ENCODE results near the gene TRMT10A. TPM values are rescaled to one million over a fixed set of nuclear protein-coding genes. Genes with fewer than 3 reads are reported as not detected.

The TRMT10A gene
- polyA plus RNA-seq, 2 donors = 2.2 to 3.2 TPM

DNA sequence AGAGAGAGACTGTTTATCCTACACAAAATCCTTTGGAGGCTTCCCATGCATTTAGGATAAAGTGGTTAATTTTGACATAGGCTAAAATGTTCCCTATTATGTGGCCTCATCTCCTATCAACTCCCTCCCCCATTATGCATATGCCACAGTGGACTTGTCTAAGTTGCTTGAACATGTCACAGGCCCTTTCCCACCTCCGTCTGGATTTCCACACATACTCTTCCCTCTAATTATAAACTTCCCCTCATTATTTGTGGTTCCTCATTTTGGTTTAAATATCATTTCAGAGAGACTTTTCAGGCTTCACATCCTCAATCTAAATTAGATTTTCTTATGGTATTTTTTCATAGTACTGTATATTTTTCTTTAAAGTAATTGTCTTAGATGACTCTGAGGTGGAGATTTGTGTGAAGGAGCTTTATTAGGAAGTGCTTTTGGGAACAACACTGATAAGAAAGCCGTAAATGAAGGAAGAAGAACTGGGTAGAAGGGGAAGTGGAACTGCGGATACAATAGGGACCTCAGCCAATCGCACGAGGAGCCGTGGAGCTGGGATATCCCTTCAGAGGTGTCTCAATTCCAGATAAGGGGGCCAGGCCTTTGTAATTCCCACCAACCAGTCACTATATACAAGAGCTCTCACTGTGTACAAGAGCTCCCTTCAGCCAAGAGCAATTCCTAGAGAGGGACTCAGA, 45.1 kb downstream of the TRMT10A start:
- Histone ChIP-seq H3K4me3 (ENCODE audit: low read depth in 1 of 2, low read length in 2 of 2) (no peak overlapping the region), H3K27me3 (ENCODE audit: control insufficient read depth in 1 of 2, insufficient read depth in 2 of 2, low read length in 2 of 2) (no peaks in the 10 kb centered on the region), H3K36me3 (ENCODE audit: control insufficient read depth in 2 of 2, insufficient read depth in 2 of 2, low read length in 1 of 2) (no peaks in the 10 kb centered on the region), H3K4me1 (ENCODE audit: control insufficient read depth in 2 of 2, insufficient read depth in 2 of 2, low read length in 1 of 2) (no peaks in the 10 kb centered on the region), H3K9me3 (ENCODE audit: control insufficient read depth in 2 of 2, insufficient read depth in 1 of 2, low read depth in 1 of 2, low read length in 1 of 2) (no peaks in the 10 kb centered on the region), H3K27ac (ENCODE audit: low read depth in 2 of 2, low read length in 1 of 2) (no peak overlapping the region)
- WGBS, 2 donors = 76 to 77% methylated on average over 6 of the region's 6 CpGs

DNA sequence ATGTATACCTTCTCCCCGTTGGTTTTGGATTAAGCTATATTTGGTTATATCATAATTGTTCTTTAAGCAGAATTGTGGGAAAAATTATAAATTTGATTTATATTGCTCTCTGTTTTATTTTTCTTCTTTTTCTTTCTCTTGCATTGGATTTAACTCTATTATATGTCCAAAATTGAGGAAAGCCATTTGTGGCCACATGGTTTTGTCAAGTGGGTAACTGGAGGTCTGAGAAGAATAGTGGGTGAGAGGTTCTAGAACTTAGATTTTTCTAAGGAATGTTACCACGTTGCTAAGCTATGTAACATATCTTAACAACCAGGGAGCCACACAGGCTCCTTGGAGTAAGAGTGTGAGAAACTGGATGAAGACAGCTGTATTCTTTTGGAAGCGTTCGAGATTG, 53.1 kb downstream of the TRMT10A start, which contains the start of gene C4orf17:
Gene C4orf17 (plus strand): TSS at position 301 of the 400 bp plus-strand sequence. CDS start 2,061 bp downstream, outside the sequence.
- H3K36me3 ChIP-seq (ENCODE audit: control insufficient read depth in 2 of 2, insufficient read depth in 2 of 2, low read length in 1 of 2) = no peaks in the 10 kb centered on the region
- no peak within 1 kb of the TSS for H3K27ac ChIP-seq (ENCODE audit: low read depth in 2 of 2, low read length in 1 of 2)
- H3K27me3 ChIP-seq (ENCODE audit: control insufficient read depth in 1 of 2, insufficient read depth in 2 of 2, low read length in 2 of 2) = no peaks in the 10 kb centered on the region
- 77 to 80% methylated on average over 4 of the region's 4 CpGs for WGBS, 2 donors
- no peak within 1 kb of the TSS for H3K4me3 ChIP-seq (ENCODE audit: low read depth in 1 of 2, low read length in 2 of 2)
- no peaks in the 10 kb centered on the region for H3K4me1 ChIP-seq (ENCODE audit: control insufficient read depth in 2 of 2, insufficient read depth in 2 of 2, low read length in 1 of 2)
- H3K9me3 ChIP-seq (ENCODE audit: control insufficient read depth in 2 of 2, insufficient read depth in 1 of 2, low read depth in 1 of 2, low read length in 1 of 2) = no peaks in the 10 kb centered on the region

DNA sequence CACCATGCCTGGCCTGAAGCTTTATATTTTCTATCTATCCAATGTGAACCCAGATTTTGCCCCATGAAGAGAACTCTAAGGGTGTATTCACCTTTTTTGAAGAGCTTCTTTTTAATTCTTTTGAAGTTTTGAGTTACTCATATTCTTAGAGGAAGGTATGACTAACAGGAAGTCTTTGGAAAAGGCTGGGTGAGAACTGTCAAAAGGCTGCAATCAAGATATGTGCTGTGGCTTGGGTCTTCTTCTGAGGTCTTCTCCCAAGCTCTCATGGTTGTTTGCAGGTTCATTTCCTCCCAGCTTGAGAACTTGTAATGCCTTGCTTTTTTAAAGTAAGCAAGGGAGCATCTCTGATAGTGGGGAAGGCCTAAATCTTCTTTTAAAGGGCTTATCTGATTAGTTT, 56.1 kb downstream of the TRMT10A start:
- H3K9me3 ChIP-seq (ENCODE audit: control insufficient read depth in 2 of 2, insufficient read depth in 1 of 2, low read depth in 1 of 2, low read length in 1 of 2) = peaks cover 0 to 3% of the 10 kb centered on the region in 2 donors
- H3K27ac ChIP-seq (ENCODE audit: low read depth in 2 of 2, low read length in 1 of 2) = peak overlapping the region in 1 of 2 donors; percentile 16
- no peaks in the 10 kb centered on the region for H3K27me3 ChIP-seq (ENCODE audit: control insufficient read depth in 1 of 2, insufficient read depth in 2 of 2, low read length in 2 of 2)
- no peak overlapping the region for H3K4me3 ChIP-seq (ENCODE audit: low read depth in 1 of 2, low read length in 2 of 2)
- peaks cover 0 to 2% of the 10 kb centered on the region in 2 donors for H3K4me1 ChIP-seq (ENCODE audit: control insufficient read depth in 2 of 2, insufficient read depth in 2 of 2, low read length in 1 of 2)
- H3K36me3 ChIP-seq (ENCODE audit: control insufficient read depth in 2 of 2, insufficient read depth in 2 of 2, low read length in 1 of 2) = no peaks in the 10 kb centered on the region

DNA sequence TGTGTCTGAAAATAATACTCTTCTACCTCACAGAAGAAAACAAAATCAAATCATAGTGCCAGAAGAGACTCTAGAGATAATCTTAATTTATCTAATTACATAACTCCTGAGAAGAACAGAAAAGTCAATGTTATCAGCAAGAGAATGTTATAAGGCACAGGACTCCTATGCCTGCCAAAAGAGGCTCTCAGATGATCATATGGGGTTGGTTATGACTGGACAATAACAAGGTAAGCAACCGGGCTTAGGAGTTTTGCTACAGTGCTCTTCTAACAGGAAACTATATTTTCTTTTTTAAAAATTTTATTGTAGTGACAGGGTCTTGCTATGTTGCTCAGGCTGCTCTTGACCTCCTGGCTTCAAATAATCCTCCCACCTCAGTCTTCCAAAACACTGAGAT, 56.5 kb downstream of the TRMT10A start:
- Histone ChIP-seq H3K27me3 (ENCODE audit: control insufficient read depth in 1 of 2, insufficient read depth in 2 of 2, low read length in 2 of 2) (no peaks in the 10 kb centered on the region), H3K36me3 (ENCODE audit: control insufficient read depth in 2 of 2, insufficient read depth in 2 of 2, low read length in 1 of 2) (no peaks in the 10 kb centered on the region), H3K4me1 (ENCODE audit: control insufficient read depth in 2 of 2, insufficient read depth in 2 of 2, low read length in 1 of 2) (peaks cover 0 to 2% of the 10 kb centered on the region in 2 donors), H3K9me3 (ENCODE audit: control insufficient read depth in 2 of 2, insufficient read depth in 1 of 2, low read depth in 1 of 2, low read length in 1 of 2) (peaks cover 0 to 3% of the 10 kb centered on the region in 2 donors), H3K27ac (ENCODE audit: low read depth in 2 of 2, low read length in 1 of 2) (peak overlapping the region in 1 of 2 donors; percentile 16), H3K4me3 (ENCODE audit: low read depth in 1 of 2, low read length in 2 of 2) (no peak overlapping the region)
- 68 to 72% methylated on average over 1 of the region's 1 CpG for WGBS, 2 donors

DNA sequence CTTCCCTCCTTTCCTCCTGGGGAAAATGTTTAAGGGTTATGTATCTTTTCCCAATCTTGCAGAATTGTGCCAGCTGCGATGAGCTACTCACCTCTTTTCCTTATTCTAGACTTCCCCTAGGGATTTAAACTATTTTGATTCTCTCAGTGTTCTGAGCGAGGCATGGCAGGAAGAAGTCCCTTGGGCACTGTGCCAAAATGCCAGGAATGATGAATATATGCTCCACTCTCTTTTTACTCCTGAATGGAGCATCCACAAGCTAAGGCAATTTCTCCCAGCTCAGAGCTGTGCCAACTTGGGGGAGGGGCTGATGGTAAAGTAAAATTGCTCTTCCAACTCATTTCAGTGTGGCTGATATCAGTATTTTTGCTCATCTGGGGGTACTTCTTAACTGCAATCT, 57.1 kb downstream of the TRMT10A start:
- no peak overlapping the region for H3K27ac ChIP-seq (ENCODE audit: low read depth in 2 of 2, low read length in 1 of 2)
- H3K27me3 ChIP-seq (ENCODE audit: control insufficient read depth in 1 of 2, insufficient read depth in 2 of 2, low read length in 2 of 2) = no peaks in the 10 kb centered on the region
- peaks cover 0 to 2% of the 10 kb centered on the region in 2 donors for H3K4me1 ChIP-seq (ENCODE audit: control insufficient read depth in 2 of 2, insufficient read depth in 2 of 2, low read length in 1 of 2)
- no peak overlapping the region for H3K4me3 ChIP-seq (ENCODE audit: low read depth in 1 of 2, low read length in 2 of 2)
- H3K36me3 ChIP-seq (ENCODE audit: control insufficient read depth in 2 of 2, insufficient read depth in 2 of 2, low read length in 1 of 2) = no peaks in the 10 kb centered on the region
- H3K9me3 ChIP-seq (ENCODE audit: control insufficient read depth in 2 of 2, insufficient read depth in 1 of 2, low read depth in 1 of 2, low read length in 1 of 2) = peaks cover 0 to 3% of the 10 kb centered on the region in 2 donors
- WGBS, 2 donors = 61 to 70% methylated on average over 2 of the region's 2 CpGs

DNA sequence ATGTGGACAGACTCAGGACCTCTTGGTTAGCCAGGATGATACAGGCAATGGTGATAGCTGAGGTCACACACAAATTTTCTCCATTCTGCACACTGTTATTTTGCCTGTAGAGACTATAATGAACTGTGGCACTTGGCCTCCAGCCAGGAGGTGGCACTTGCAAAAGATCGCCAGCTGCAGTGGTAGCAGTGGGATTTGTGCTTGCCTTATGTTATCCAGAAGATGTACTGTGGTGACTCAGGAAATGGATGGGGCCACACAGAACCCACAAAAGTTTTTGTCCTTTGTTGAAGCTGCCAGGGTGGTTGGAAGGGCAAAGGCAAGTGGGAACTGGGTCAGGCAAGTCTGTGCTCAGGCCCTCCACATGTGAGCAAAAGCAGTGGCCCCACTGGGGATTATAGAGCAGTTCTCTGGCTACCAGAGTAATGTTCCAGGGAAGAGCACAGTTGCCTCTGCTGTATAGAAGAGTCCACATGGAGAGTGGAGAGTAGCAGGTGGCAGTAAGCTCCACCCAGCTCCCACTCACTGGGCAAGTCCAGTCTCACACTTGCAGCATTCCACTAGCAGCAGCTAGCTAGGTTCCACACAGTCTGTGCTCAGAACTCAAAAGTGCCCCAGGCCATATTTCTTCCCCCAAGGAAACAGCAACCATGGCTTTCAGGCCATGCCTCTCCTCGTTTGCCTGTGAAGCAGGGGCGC, 58.9 kb downstream of the TRMT10A start:
- Histone ChIP-seq H3K27ac (ENCODE audit: low read depth in 2 of 2, low read length in 1 of 2) (no peak overlapping the region), H3K4me3 (ENCODE audit: low read depth in 1 of 2, low read length in 2 of 2) (no peak overlapping the region), H3K9me3 (ENCODE audit: control insufficient read depth in 2 of 2, insufficient read depth in 1 of 2, low read depth in 1 of 2, low read length in 1 of 2) (peaks cover 0 to 3% of the 10 kb centered on the region in 2 donors), H3K36me3 (ENCODE audit: control insufficient read depth in 2 of 2, insufficient read depth in 2 of 2, low read length in 1 of 2) (no peaks in the 10 kb centered on the region), H3K4me1 (ENCODE audit: control insufficient read depth in 2 of 2, insufficient read depth in 2 of 2, low read length in 1 of 2) (peaks cover 0 to 2% of the 10 kb centered on the region in 2 donors), H3K27me3 (ENCODE audit: control insufficient read depth in 1 of 2, insufficient read depth in 2 of 2, low read length in 2 of 2) (no peaks in the 10 kb centered on the region)
- 66 to 76% methylated on average over 3 of the region's 3 CpGs for WGBS, 2 donors

Other genes starting within 250 kb of the TRMT10A start
- gene ADH1B, start 242.6 kb downstream of the TRMT10A start, polyA plus RNA-seq = 10 to 100 TPM; 31.3 to 72.0 TPM
- 1 to 10 TPM; 1.7 to 2.3 TPM for gene ADH1C, start 211.3 kb downstream of the TRMT10A start, polyA plus RNA-seq
- 100 to 1,000 TPM; 208 to 250 TPM for gene ADH7, start 128.7 kb downstream of the TRMT10A start, polyA plus RNA-seq
- gene C4orf17, start 53.0 kb downstream of the TRMT10A start, polyA plus RNA-seq = under 1 TPM in 1 of 2 donors, not detected in 1; 0.01 TPM
- gene MTTP, start 10.8 kb upstream of the TRMT10A start, polyA plus RNA-seq = under 1 TPM; 0.05 to 0.08 TPM
- under 1 TPM; under 0.01 to 0.04 TPM for gene C4orf54, start 93.8 kb upstream of the TRMT10A start, polyA plus RNA-seq